HepG2 (cell line): Measurements from ENCODE around the gene HPS6. TPM values are rescaled to one million over a fixed set of nuclear protein-coding genes. Genes with fewer than 3 reads are reported as not detected.

Experiments
- ATAC-seq: fragments of 200-7000 bp; cut with Tn5 transposase; 3 replicates; pipeline ENCODE4 v1.9.1; 2020; ENCODE audit warnings: mild to moderate bottlenecking, moderate library complexity
- BruUV-seq: library from RNA; stranded (reverse); fragments of 400-500 nt; replicated peaks from 2 replicates; lab custom pipeline; 2021; lab: Mats Ljungman, UMichigan
- CTCF ChIA-PET: fragments of 300-600 bp; formaldehyde crosslinking; extraction: SDS; loops from one replicate; lab custom pipeline; 2021; ENCODE audit warnings: low total read pairs, inconsistent platforms, low intra/inter-chr PET ratio; lab: Yijun Ruan, JAX
- POLR2A ChIA-PET: fragments of 350-600 bp; sonication (Branson Sonifier 250); formaldehyde crosslinking; loops from one replicate; lab custom pipeline; 2020; ENCODE audit warnings: antibody characterized with exemption, inconsistent platforms; lab: Yijun Ruan, JAX
- DNase-seq: peaks from one replicate; pipeline ENCODE4 v3.0.0-alpha.2; 2015; ENCODE audit warnings: low spot score
- FAIRE-seq: peaks from 3 replicates; lab custom pipeline; 2011; peaks lifted over from hg19 to GRCh38; lab: Jason Lieb, UNC
- H2AFZ ChIP-seq: one replicate; pipeline ENCODE4 v1.6.1; 2011; ENCODE audit warnings: low read length, inconsistent platforms
- H3K27ac ChIP-seq: fragments of 300-600 bp; 3 replicates; pipeline ENCODE4 v1.8.0; 2011; ENCODE audit warnings: mixed run types, mild to moderate bottlenecking, mixed read lengths, low read length, inconsistent platforms; ENCODE audit not compliant: insufficient read depth; ENCODE audit errors: extremely low read length
- H3K27me3 ChIP-seq, 2 experiments: fragments of 200-600 bp in 1 of 2; 2 replicates in 1 of 2; 3 replicates in 1 of 2; pipeline versions ENCODE4 v1.6.0 to v1.8.0; 2011; ENCODE audit warnings: low read length in 2 of 2, mild to moderate bottlenecking in 2 of 2, moderate library complexity in 2 of 2, inconsistent platforms in 1 of 2; ENCODE audit not compliant: insufficient read depth in 2 of 2, control insufficient read depth in 1 of 2
- H3K36me3 ChIP-seq, 2 experiments: fragments of 200-600 bp in 1 of 2; replicated peaks in 1 of 2; 2 replicates in 1 of 2; 3 replicates in 1 of 2; pipeline versions ENCODE4 v1.5.1 to v1.8.0; 2011; ENCODE audit warnings: low read length in 2 of 2, inconsistent platforms in 1 of 2; ENCODE audit not compliant: insufficient read depth in 2 of 2, control insufficient read depth in 1 of 2
- H3K4me1 ChIP-seq: 2 replicates; pipeline ENCODE4 v1.5.1; 2012; ENCODE audit warnings: low read length, inconsistent platforms; ENCODE audit not compliant: insufficient read depth
- H3K4me2 ChIP-seq: 2 replicates; pipeline ENCODE4 v1.6.0; 2011; ENCODE audit warnings: low read depth, low read length, inconsistent platforms
- H3K4me3 ChIP-seq, 3 experiments: fragments of 200-600 bp in 1 of 3; sonication (generic), shearing (Covaris generic) in 1 of 3; replicated peaks in 1 of 3; 2 replicates each; pipeline ENCODE4 v1.5.1; 2011 to 2016; ENCODE audit warnings: low read length in 3 of 3, inconsistent platforms in 2 of 3, low read depth in 2 of 3, mild to moderate bottlenecking in 2 of 3, control low read depth in 1 of 3, mixed read lengths in 1 of 3; ENCODE audit not compliant: insufficient read depth in 1 of 3
- H3K79me2 ChIP-seq: one replicate; pipeline ENCODE4 v1.6.1; 2011; ENCODE audit warnings: low read length, inconsistent platforms; ENCODE audit not compliant: insufficient read depth
- H3K9ac ChIP-seq: 2 replicates; pipeline ENCODE4 v1.6.0; 2011; ENCODE audit warnings: mild to moderate bottlenecking, low read depth, low read length, inconsistent platforms; ENCODE audit not compliant: insufficient read depth
- H3K9me3 ChIP-seq: 2 replicates; pipeline ENCODE4 v1.5.1; 2012; ENCODE audit warnings: mild to moderate bottlenecking, low read length
- H4K20me1 ChIP-seq: 2 replicates; pipeline ENCODE4 v1.6.0; 2011; ENCODE audit warnings: inconsistent platforms, mild to moderate bottlenecking, low read length, moderate library complexity; ENCODE audit not compliant: insufficient read depth
- CEBPG ChIP-seq: IDR thresholded peaks from 2 replicates; pipeline ENCODE4 v1.6.1; 2016
- KDM5A ChIP-seq: fragments of 200-600 bp; sonication (generic); IDR thresholded peaks from 2 replicates; pipeline ENCODE4 v1.7.0; 2018; ENCODE audit warnings: antibody characterized with exemption, mild to moderate bottlenecking, low read length, borderline replicate concordance
- MEIS2 ChIP-seq: sonication (generic); formaldehyde crosslinking; IDR thresholded peaks from 2 replicates; pipeline ENCODE4 v1.9.0; 2021; ENCODE audit warnings: mild to moderate bottlenecking, missing genetic modification reagents
- NAIF1 ChIP-seq: sonication (generic); formaldehyde crosslinking; IDR thresholded peaks from 2 replicates; pipeline ENCODE4 v1.5.0; 2020; ENCODE audit warnings: mild to moderate bottlenecking, missing genetic modification reagents, borderline replicate concordance
- REXO4 ChIP-seq: sonication (generic); formaldehyde crosslinking; IDR thresholded peaks from 2 replicates; pipeline ENCODE4 v1.8.0; 2022; ENCODE audit warnings: missing genetic modification reagents, mild to moderate bottlenecking, borderline replicate concordance
- RNF219 ChIP-seq: sonication (generic); formaldehyde crosslinking; IDR thresholded peaks from 2 replicates; pipeline ENCODE4 v1.5.0; 2020; ENCODE audit warnings: mild to moderate bottlenecking, missing genetic modification reagents
- SMARCE1 ChIP-seq: fragments of 450-650 bp; IDR thresholded peaks from 2 replicates; pipeline ENCODE4 v1.6.1; 2017; ENCODE audit warnings: borderline replicate concordance
- SNAI1 ChIP-seq: sonication (generic); formaldehyde crosslinking; IDR thresholded peaks from 2 replicates; pipeline ENCODE4 v1.5.0; 2020; ENCODE audit warnings: mild to moderate bottlenecking, missing genetic modification reagents, borderline replicate concordance
- TAF1 ChIP-seq: sonication (generic); formaldehyde crosslinking; IDR thresholded peaks from 2 replicates; pipeline ENCODE4 v1.4.0; 2020; ENCODE audit warnings: missing genetic modification reagents
- ZFP91 ChIP-seq: sonication (generic); formaldehyde crosslinking; IDR thresholded peaks from 2 replicates; pipeline ENCODE4 v1.9.0; 2022; ENCODE audit warnings: missing genetic modification reagents, mild to moderate bottlenecking, borderline replicate concordance
- ZNF136 ChIP-seq: sonication (generic); formaldehyde crosslinking; IDR thresholded peaks from 2 replicates; pipeline ENCODE4 v1.8.1; 2022; ENCODE audit warnings: low read depth, mild to moderate bottlenecking, moderate library complexity, missing genetic modification reagents
- ZNF235 ChIP-seq: sonication (generic); formaldehyde crosslinking; IDR thresholded peaks from 2 replicates; pipeline ENCODE4 v1.8.1; 2023; ENCODE audit warnings: mild to moderate bottlenecking, missing genetic modification reagents, borderline replicate concordance
- ZNF891 ChIP-seq: sonication (generic); formaldehyde crosslinking; IDR thresholded peaks from 2 replicates; pipeline ENCODE4 v1.5.0; 2020; ENCODE audit warnings: mild to moderate bottlenecking, missing genetic modification reagents
- WGBS: methylation state at CpG from one replicate; pipeline ENCODE4 v1.1.6; 2017; ENCODE audit warnings: low lambda C conversion rate; 5-methylcytosine and 5-hydroxymethylcytosine counted together
- in situ Hi-C: cut with HindIII; loops from 2 replicates; pipeline ENCODE4 v1.10.0; 2017; ENCODE audit warnings: low pct_unique_long_range_greater_than_20kb; ENCODE audit not compliant: extremely low pct_ligation_motif_present
- intact Hi-C: fragments of 100-400 bp; cut with micrococcal nuclease; formaldehyde crosslinking; loops from one replicate; pipeline ENCODE4 v1.10.0; 2022; ENCODE audit not compliant: unreplicated experiment
- polyA plus RNA-seq, 8 experiments: library from polyadenylated mRNA; depleted of rRNA in 3 of 8; stranded (reverse) in 7 of 8; unstranded in 1 of 8; fragments of >200 nt; fragmentation: Illumina TruSeq in 4 of 8; extraction: Trizol in 4 of 8; gene quantifications; 2 replicates each; pipeline versions ENCODE4 v1.2.1 to v1.2.3, GENCODE V29; 2011 to 2016; ENCODE audit warnings: low read depth in 4 of 8, missing spikeins in 1 of 8, mixed read lengths in 1 of 8; ENCODE audit not compliant: insufficient read depth in 1 of 8
- total RNA-seq, 5 experiments: library from RNA; depleted of rRNA; stranded (reverse); fragments of >200 nt; fragmentation: Illumina TruSeq; extraction: Trizol; gene quantifications; 2 replicates each; pipeline ENCODE4 v1.2.3, GENCODE V29; 2016; ENCODE audit warnings: low read depth in 1 of 5

The HPS6 gene
- total and polyA plus RNA-seq, 2 of the 13 experiments (the other 11 are each of a cell fraction or from before 2014, with no cell fraction given) = 2.9 to 14.9 TPM

- no peak for FAIRE-seq
- POLR2A ChIA-PET = no interaction called here
- intact Hi-C loops = no loop called here
Measured at GRCh38 chr10:102064503-102064867, 664 bp upstream of the HPS6 start.

GRCh38 chr10:102065561-102066398, 631 bp downstream of the HPS6 start:
- peak overlapping the region; percentile 94 for H3K9ac ChIP-seq
- peaks cover 13% of the 10 kb centered on the region for H3K79me2 ChIP-seq
- no CpG with 5 or more reads among the region's 63 CpGs for WGBS
- BruUV-seq = no TSS peak
- H2AFZ ChIP-seq = no peak overlapping the region
- DNase-seq (no peak), ATAC-seq (peak; percentile 74), FAIRE-seq (no peak)
- H3K4me1 ChIP-seq = peaks cover 29% of the 10 kb centered on the region
- H3K36me3 ChIP-seq = peaks cover 0 to 3% of the 10 kb centered on the region in 2 experiments; a peak in 1 of 5 replicates
- in situ Hi-C loops (no loop called here), intact Hi-C loops (loop anchor here (5.0 kb wide), 1 partner anchor 52 kb away; no protein-coding TSS in a partner anchor)
- H3K4me3 ChIP-seq = peak overlapping the region; percentile 91 to 93 (median 93)
- H3K27ac ChIP-seq = peak overlapping the region; percentile 80
- no peaks in the 10 kb centered on the region for H3K27me3 ChIP-seq
- no peaks in the 10 kb centered on the region for H3K9me3 ChIP-seq
- peak overlapping the region; percentile 90 for H3K4me2 ChIP-seq
- H4K20me1 ChIP-seq = no peaks in the 10 kb centered on the region; the same call in 1 of the 2 replicates
- POLR2A ChIA-PET = interaction anchor here (0.9 to 3.5 kb wide), 5 partner anchors 9 to 56 kb away, joined by 3 to 39 read pairs (median 3); partner anchors contain the start of gene ARMH3
- CTCF ChIA-PET = no interaction called here
- TF ChIP-seq RNF219 (peak; percentile 45; the same call in 1 of the 2 replicates), REXO4 (CRISPR knock-in tag) (0 out of 2 replicates have a peak, but pooled peaks have one; percentile 11), ZNF136 (CRISPR knock-in tag) (no peak), SNAI1 (CRISPR knock-in tag) (no peak), ZNF891 (CRISPR knock-in tag) (peak; percentile 25; the same call in 1 of the 2 replicates), TAF1 (CRISPR knock-in tag) (peak; percentile 0; the same call in 1 of the 2 replicates), MEIS2 (peak; percentile 9; the same call in 1 of the 2 replicates), SMARCE1 (no peak), ZNF235 (0 out of 2 replicates have a peak, but pooled peaks have one; percentile 62), ZFP91 (peak; percentile 32), NAIF1 (CRISPR knock-in tag) (0 out of 2 replicates have a peak, but pooled peaks have one; percentile 32)

More at GRCh38 chr10:102064503-102064867, 664 bp upstream of the HPS6 start:
- no TSS peak for BruUV-seq
- Histone ChIP-seq H3K27me3 (no peaks in the 10 kb centered on the region), H3K4me3 (peak overlapping the region; percentile 91 to 93 (median 93); a peak in 2 of 6 replicates), H3K9ac (peak overlapping the region; percentile 94; the same call in 1 of the 2 replicates), H2AFZ (no peak overlapping the region), H3K27ac (no peak overlapping the region), H3K36me3 (peaks cover 0 to 3% of the 10 kb centered on the region in 2 experiments; a peak in 1 of 5 replicates), H3K79me2 (peaks cover 13% of the 10 kb centered on the region), H3K9me3 (no peaks in the 10 kb centered on the region), H3K4me1 (peaks cover 29% of the 10 kb centered on the region), H3K4me2 (peak overlapping the region; percentile 90), H4K20me1 (no peaks in the 10 kb centered on the region; the same call in 1 of the 2 replicates)
- TF ChIP-seq CEBPG (CRISPR knock-in tag) = peak; percentile 16; the same call in 1 of the 2 replicates
- no peak for TF ChIP-seq KDM5A
- no peak for ATAC-seq
- CTCF ChIA-PET = no interaction called here
- DNase-seq = no peak
- WGBS = 79% methylated on average over 2 of the region's 2 CpGs
- in situ Hi-C loops = no loop called here
